Duodenal mucosa (tissue), 2 donors: ENCODE data around the gene GEMIN7.
"Not testable (repeated sequence)": the region's sequence is repeated elsewhere in the genome, so short reads cannot be mapped to it uniquely, and the experiment has no call there.

Experiments used
- H3K27ac ChIP-seq: one replicate; pipeline ENCODE4 v1.7.0; 2013; ENCODE audit warnings: low read depth, low read length
- H3K27me3 ChIP-seq, 2 donors: one replicate each; pipeline ENCODE4 v1.7.0; 2013; ENCODE audit warnings: low read length in 2 of 2, control low read depth in 1 of 2; ENCODE audit not compliant: insufficient read depth in 2 of 2, control insufficient read depth in 1 of 2
- H3K36me3 ChIP-seq, 2 donors: one replicate each; pipeline ENCODE4 v1.7.0; 2013; ENCODE audit warnings: low read length in 2 of 2, control low read depth in 1 of 2; ENCODE audit not compliant: insufficient read depth in 2 of 2, control insufficient read depth in 1 of 2
- H3K4me1 ChIP-seq, 2 donors: one replicate each; pipeline ENCODE4 v1.7.0; 2013; ENCODE audit warnings: low read length in 2 of 2, control low read depth in 1 of 2; ENCODE audit not compliant: insufficient read depth in 2 of 2, control insufficient read depth in 1 of 2
- H3K4me3 ChIP-seq, 2 donors: one replicate each; pipeline ENCODE4 v1.7.0; 2013; ENCODE audit warnings: low read length in 2 of 2, low read depth in 1 of 2
- H3K9ac ChIP-seq, 2 donors: one replicate each; pipeline ENCODE4 v1.7.0; 2013; ENCODE audit warnings: low read length in 2 of 2, low read depth in 1 of 2
- H3K9me3 ChIP-seq, 2 donors: one replicate each; pipeline ENCODE4 v1.7.0; 2013; ENCODE audit warnings: low read length in 2 of 2, control low read depth in 1 of 2; ENCODE audit not compliant: control insufficient read depth in 1 of 2

The GEMIN7 gene

GRCh38 chr19:45103156-45103507 lies 24.1 kb downstream of the GEMIN7 start:
- H3K9ac ChIP-seq = peak overlapping the region in 1 of 2 donors; percentile 7
- H3K36me3 ChIP-seq = no peaks in the 10 kb centered on the region
- peaks cover 74% of the 10 kb centered on the region in 2 donors for H3K4me1 ChIP-seq
- H3K27ac ChIP-seq = no peak overlapping the region
- no peaks in the 10 kb centered on the region for H3K27me3 ChIP-seq
- no peaks in the 10 kb centered on the region for H3K9me3 ChIP-seq
- H3K4me3 ChIP-seq = peak overlapping the region in 1 of 2 donors; percentile 39

GRCh38 chr19:45103508-45104319 lies 24.7 kb downstream of the GEMIN7 start:
- Histone ChIP-seq H3K36me3 (no peaks in the 10 kb centered on the region), H3K4me1 (peaks cover 68 to 69% of the 10 kb centered on the region in 2 donors), H3K27me3 (no peaks in the 10 kb centered on the region), H3K9me3 (no peaks in the 10 kb centered on the region), H3K9ac (peak overlapping the region; percentile 7 to 29), H3K4me3 (peak overlapping the region in 1 of 2 donors; percentile 39), H3K27ac (no peak overlapping the region)

- Histone ChIP-seq H3K9ac (peak overlapping the region; percentile 7 to 29), H3K36me3 (no peaks in the 10 kb centered on the region), H3K27me3 (no peaks in the 10 kb centered on the region), H3K4me1 (peaks cover 57 to 58% of the 10 kb centered on the region in 2 donors), H3K9me3 (no peaks in the 10 kb centered on the region), H3K27ac (no peak overlapping the region), H3K4me3 (no peak overlapping the region)
Measured at GRCh38 chr19:45104658-45105349, 25.7 kb downstream of the GEMIN7 start.

GRCh38 chr19:45106363-45106762 lies 27.3 kb downstream of the GEMIN7 start:
- H3K36me3 ChIP-seq, H3K9me3 ChIP-seq, H3K27ac ChIP-seq, H3K27me3 ChIP-seq, H3K9ac ChIP-seq, H3K4me3 ChIP-seq: not testable (repeated sequence)
- H3K4me1 ChIP-seq = peaks cover 42 to 43% of the 10 kb centered on the region in 2 donors

GRCh38 chr19:45107621-45108150 lies 28.6 kb downstream of the GEMIN7 start:
- Histone ChIP-seq H3K27me3 (no peaks in the 10 kb centered on the region), H3K27ac (no peak overlapping the region), H3K36me3 (peaks cover 0 to 3% of the 10 kb centered on the region in 2 donors), H3K9ac (no peak overlapping the region), H3K4me3 (no peak overlapping the region), H3K4me1 (peaks cover 35 to 37% of the 10 kb centered on the region in 2 donors), H3K9me3 (no peaks in the 10 kb centered on the region)

GRCh38 chr19:45110851-45111266 lies 31.8 kb downstream of the GEMIN7 start:
- no peak overlapping the region for H3K9ac ChIP-seq
- H3K4me1 ChIP-seq = peaks cover 23 to 25% of the 10 kb centered on the region in 2 donors
- H3K27ac ChIP-seq = no peak overlapping the region
- peaks cover 0 to 3% of the 10 kb centered on the region in 2 donors for H3K36me3 ChIP-seq
- no peaks in the 10 kb centered on the region for H3K27me3 ChIP-seq
- no peaks in the 10 kb centered on the region for H3K9me3 ChIP-seq
- no peak overlapping the region for H3K4me3 ChIP-seq

- Histone ChIP-seq H3K4me3 (no peak overlapping the region), H3K4me1 (peaks cover 33 to 35% of the 10 kb centered on the region in 2 donors), H3K36me3 (peaks cover 0 to 3% of the 10 kb centered on the region in 2 donors), H3K9me3 (no peaks in the 10 kb centered on the region), H3K27ac (no peak overlapping the region), H3K27me3 (no peaks in the 10 kb centered on the region), H3K9ac (peak overlapping the region in 1 of 2 donors; percentile 26)
Measured at GRCh38 chr19:45112111-45112827, 33.2 kb downstream of the GEMIN7 start.

GRCh38 chr19:45113628-45114027 lies 34.6 kb downstream of the GEMIN7 start:
- H3K27ac ChIP-seq = peak overlapping the region; percentile 7
- no peaks in the 10 kb centered on the region for H3K9me3 ChIP-seq
- H3K27me3 ChIP-seq = no peaks in the 10 kb centered on the region
- H3K4me1 ChIP-seq = peaks cover 46 to 48% of the 10 kb centered on the region in 2 donors
- peak overlapping the region; percentile 8 to 20 for H3K4me3 ChIP-seq
- peak overlapping the region; percentile 18 to 37 for H3K9ac ChIP-seq
- H3K36me3 ChIP-seq = peaks cover 0 to 3% of the 10 kb centered on the region in 2 donors

GRCh38 chr19:45114116-45114515 lies 35.1 kb downstream of the GEMIN7 start:
- Histone ChIP-seq H3K36me3 (peaks cover 0 to 3% of the 10 kb centered on the region in 2 donors), H3K9ac (no peak overlapping the region), H3K27ac (peak overlapping the region; percentile 7), H3K27me3 (no peaks in the 10 kb centered on the region), H3K4me1 (peaks cover 48 to 49% of the 10 kb centered on the region in 2 donors), H3K4me3 (peak overlapping the region in 1 of 2 donors; percentile 20), H3K9me3 (no peaks in the 10 kb centered on the region)
